Prostate gland (tissue), 2 donors: ENCODE results near the gene PLEKHJ1. TPM values are rescaled to one million over a fixed set of nuclear protein-coding genes. Genes with fewer than 3 reads are reported as not detected.

Experiments
- DNase-seq: peaks from one replicate; pipeline ENCODE4 v3.0.0-alpha.2; 2019; ENCODE audit warnings: low spot score
- H3K27ac ChIP-seq, 2 donors: fragments of 200-600 bp; sonication (generic); 2 replicates each; pipeline ENCODE4 v1.5.1; 2017 to 2019
- H3K27me3 ChIP-seq: fragments of 200-600 bp; sonication (generic); replicated peaks from 2 replicates; pipeline ENCODE4 v1.5.1; 2019; ENCODE audit not compliant: insufficient read depth
- H3K36me3 ChIP-seq, 2 donors: fragments of 200-600 bp; sonication (generic); 1 replicate in 1 of 2; 2 replicates in 1 of 2; pipeline versions ENCODE4 v1.5.1 to v1.8.1; 2017 to 2019
- H3K4me1 ChIP-seq: fragments of 200-600 bp; sonication (generic); replicated peaks from 2 replicates; pipeline ENCODE4 v1.5.1; 2019
- H3K4me3 ChIP-seq, 2 donors: fragments of 200-600 bp; sonication (generic); 2 replicates each; pipeline ENCODE4 v1.5.1; 2017 to 2019
- H3K9me3 ChIP-seq: fragments of 200-600 bp; sonication (generic); 2 replicates; pipeline ENCODE4 v1.5.1; 2017
- CTCF ChIP-seq, 4 experiments: fragments of 200-600 bp in 2 of 4; fragments of 450-650 bp in 2 of 4; sonication (generic) in 2 of 4; IDR thresholded peaks; 1 replicate in 3 of 4; 2 replicates in 1 of 4; pipeline ENCODE4 v1.5.1; 2016 to 2019; ENCODE audit warnings: antibody characterized with exemption in 4 of 4, mild to moderate bottlenecking in 2 of 4, moderate library complexity in 2 of 4
- POLR2A ChIP-seq: fragments of 450-650 bp; IDR thresholded peaks from one replicate; pipeline ENCODE4 v1.6.1; 2016; ENCODE audit warnings: antibody characterized with exemption, mild to moderate bottlenecking
- POLR2AphosphoS5 ChIP-seq: sonication (generic); formaldehyde crosslinking; IDR thresholded peaks from one replicate; pipeline ENCODE4 v1.6.1; 2017; ENCODE audit warnings: antibody characterized with exemption
- WGBS: methylation state at CpG from one replicate; pipeline ENCODE4 v1.1.5; 2018; 5-methylcytosine and 5-hydroxymethylcytosine counted together
- intact Hi-C: fragments of 100-400 bp; cut with DNase I; formaldehyde crosslinking; loops from one replicate; pipeline ENCODE4 v1.14.2; 2022
- total RNA-seq, 2 donors: library from RNA; depleted of rRNA; stranded (reverse); fragments of >200 nt; gene quantifications; one replicate each; pipeline ENCODE4 v1.1.0, GENCODE V29; 2016

PLEKHJ1 gene
- total RNA-seq, 2 donors from 2014 or later, result 59.4 to 91.7 TPM

GRCh38 chr19:2234996-2235380 is 1.1 kb downstream of the PLEKHJ1 start:
- Histone ChIP-seq H3K4me3 (peak overlapping the region; percentile 81 to 95), H3K4me1 (peaks cover 17% of the 10 kb centered on the region), H3K27me3 (no peaks in the 10 kb centered on the region), H3K27ac (peak overlapping the region; percentile 97 to 98), H3K36me3 (no peaks in the 10 kb centered on the region), H3K9me3 (no peaks in the 10 kb centered on the region)
- no peak for TF ChIP-seq POLR2A
- TF ChIP-seq CTCF (IDR thresholded peaks at IDR 0.05), result no peak
- no peak for TF ChIP-seq POLR2AphosphoS5
- 43% methylated on average over 6 of the region's 6 CpGs for WGBS
- no peak for DNase-seq
- intact Hi-C loops, result loop anchor here (5.0 to 10.0 kb wide), 4 partner anchors 48 to 157 kb away; partner anchors contain the start of genes AP3D1, LSM7 and SPPL2B

GRCh38 chr19:2233601-2234280 is 2.4 kb downstream of the PLEKHJ1 start:
- H3K27me3 ChIP-seq, result no peaks in the 10 kb centered on the region
- H3K9me3 ChIP-seq, result no peaks in the 10 kb centered on the region
- H3K27ac ChIP-seq, result no peak overlapping the region
- intact Hi-C loops, result loop anchor here (10.0 kb wide), 1 partner anchor 91 kb away; the partner anchor contains the start of genes LSM7 and SPPL2B
- TF ChIP-seq POLR2A (no peak), POLR2AphosphoS5 (no peak), CTCF (IDR thresholded peaks at IDR 0.05) (no peak)
- no peak for DNase-seq
- H3K4me1 ChIP-seq, result peaks cover 16% of the 10 kb centered on the region
- 88% methylated on average over 25 of the region's 25 CpGs for WGBS
- H3K4me3 ChIP-seq, result no peak overlapping the region
- no peaks in the 10 kb centered on the region for H3K36me3 ChIP-seq

- no peak for DNase-seq
- H3K27me3 ChIP-seq, result no peaks in the 10 kb centered on the region
- H3K36me3 ChIP-seq, result no peaks in the 10 kb centered on the region
- H3K27ac ChIP-seq, result no peak overlapping the region
- intact Hi-C loops, result loop anchor here (10.0 kb wide), 1 partner anchor 92 kb away; the partner anchor contains the start of genes LSM7 and SPPL2B
- H3K9me3 ChIP-seq, result no peaks in the 10 kb centered on the region
- TF ChIP-seq CTCF (IDR thresholded peaks at IDR 0.05) (no peak), POLR2A (no peak)
- H3K4me3 ChIP-seq, result no peak overlapping the region
- peaks cover 8% of the 10 kb centered on the region for H3K4me1 ChIP-seq
- 80% methylated on average over 24 of the region's 30 CpGs for WGBS
Observed at GRCh38 chr19:2232286-2233151, 3.6 kb downstream of the PLEKHJ1 start.

- 77% methylated on average over 21 of the region's 21 CpGs for WGBS
- Histone ChIP-seq H3K27me3 (no peaks in the 10 kb centered on the region), H3K4me3 (no peak overlapping the region), H3K36me3 (peaks cover 0 to 3% of the 10 kb centered on the region in 2 donors), H3K4me1 (peaks cover 4% of the 10 kb centered on the region), H3K9me3 (no peaks in the 10 kb centered on the region), H3K27ac (no peak overlapping the region)
- TF ChIP-seq POLR2AphosphoS5, result no peak
- no peak for TF ChIP-seq POLR2A
- no peak for TF ChIP-seq CTCF (IDR thresholded peaks at IDR 0.05)
- intact Hi-C loops, result loop anchor here (10.0 kb wide), 1 partner anchor 93 kb away; the partner anchor contains the start of genes LSM7 and SPPL2B
- DNase-seq, result no peak
Observed at GRCh38 chr19:2231621-2232221, 4.4 kb downstream of the PLEKHJ1 start.
